ENCODE results near the gene OR6S1. TPM values are rescaled to one million over a fixed set of nuclear protein-coding genes. Genes with fewer than 3 reads are reported as not detected.
A peak's percentile ranks its signal among the peaks of the same experiment; 100 is the strongest.

The OR6S1 gene
- total RNA-seq, 2 experiments from 2014 or later = not detected

DNA sequence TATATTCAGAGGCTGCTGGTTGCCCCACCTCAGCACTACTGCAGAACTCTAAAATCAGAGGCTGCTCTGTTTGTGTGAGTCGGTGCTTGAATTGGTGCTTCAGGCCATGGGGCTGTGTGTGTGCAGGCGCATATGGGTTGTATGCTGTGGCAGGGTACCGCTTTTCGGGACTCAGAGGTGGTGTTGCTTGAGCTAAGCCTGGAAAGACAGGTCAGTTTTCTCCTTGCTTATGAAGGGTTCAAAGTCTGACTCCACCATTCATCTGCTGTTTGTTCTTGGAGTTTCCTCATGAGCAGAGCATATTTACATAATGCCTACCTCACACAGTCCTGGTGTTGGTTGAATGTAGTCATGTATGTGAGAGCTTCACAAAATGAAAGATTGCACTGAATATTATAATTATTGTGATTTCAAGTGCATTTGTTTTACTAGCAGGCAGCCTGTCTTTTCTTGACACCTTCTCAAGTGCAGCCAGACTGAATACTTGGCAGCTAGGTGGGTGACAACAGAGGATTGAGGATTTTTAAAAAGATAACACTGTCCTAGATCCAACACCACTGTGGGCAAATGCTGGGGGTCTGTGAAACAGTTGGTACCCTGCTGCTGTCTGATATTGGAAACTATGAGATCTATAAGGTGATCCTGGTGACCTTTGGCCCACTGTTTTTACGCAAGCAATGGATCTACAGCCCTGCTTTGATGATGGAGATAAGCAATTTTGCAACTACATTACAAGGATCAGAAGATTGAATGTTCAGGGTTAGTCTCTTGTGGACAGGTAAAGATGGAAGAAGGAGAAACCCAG lies 46.1 kb upstream of the OR6S1 start:
- Mint-ChIP-seq H3K4me1 (ENCODE audit: low read depth) (peaks cover 11% of the 10 kb centered on the region), H3K27me3 (no peaks in the 10 kb centered on the region), H3K36me3 (ENCODE audit: low read depth) (peaks cover 4% of the 10 kb centered on the region), H3K9me3 (no peaks in the 10 kb centered on the region), H3K27ac (no peak overlapping the region), H3K4me3 (peak overlapping the region; percentile 40)
- ATAC-seq (ENCODE audit: poor library complexity) (no peak), DNase-seq (no peak)
- Histone ChIP-seq H3K36me3 (ENCODE audit: insufficient read depth, low read length) (no peaks in the 10 kb centered on the region), H3K27me3 (ENCODE audit: control insufficient read depth in 1 of 2, insufficient read depth in 2 of 2, low read length in 2 of 2) (no peaks in the 10 kb centered on the region), H3K27ac (ENCODE audit: low read depth in 1 of 2, low read length in 2 of 2) (no peak overlapping the region), H3K4me3 (ENCODE audit: low read length) (no peak overlapping the region), H3K4me1 (ENCODE audit: insufficient read depth, low read length) (peaks cover 21% of the 10 kb centered on the region), H3K9me3 (ENCODE audit: control insufficient read depth in 1 of 2, insufficient read depth in 1 of 2, low read length in 2 of 2) (no peaks in the 10 kb centered on the region)
- intact Hi-C loops (cut with DNase I, micrococcal nuclease) = loop anchor here in 1 of 2 experiments (5.0 kb wide), 1 partner anchor 275 kb away; the partner anchor contains the start of gene TEP1
- TF ChIP-seq, protein P1, sequence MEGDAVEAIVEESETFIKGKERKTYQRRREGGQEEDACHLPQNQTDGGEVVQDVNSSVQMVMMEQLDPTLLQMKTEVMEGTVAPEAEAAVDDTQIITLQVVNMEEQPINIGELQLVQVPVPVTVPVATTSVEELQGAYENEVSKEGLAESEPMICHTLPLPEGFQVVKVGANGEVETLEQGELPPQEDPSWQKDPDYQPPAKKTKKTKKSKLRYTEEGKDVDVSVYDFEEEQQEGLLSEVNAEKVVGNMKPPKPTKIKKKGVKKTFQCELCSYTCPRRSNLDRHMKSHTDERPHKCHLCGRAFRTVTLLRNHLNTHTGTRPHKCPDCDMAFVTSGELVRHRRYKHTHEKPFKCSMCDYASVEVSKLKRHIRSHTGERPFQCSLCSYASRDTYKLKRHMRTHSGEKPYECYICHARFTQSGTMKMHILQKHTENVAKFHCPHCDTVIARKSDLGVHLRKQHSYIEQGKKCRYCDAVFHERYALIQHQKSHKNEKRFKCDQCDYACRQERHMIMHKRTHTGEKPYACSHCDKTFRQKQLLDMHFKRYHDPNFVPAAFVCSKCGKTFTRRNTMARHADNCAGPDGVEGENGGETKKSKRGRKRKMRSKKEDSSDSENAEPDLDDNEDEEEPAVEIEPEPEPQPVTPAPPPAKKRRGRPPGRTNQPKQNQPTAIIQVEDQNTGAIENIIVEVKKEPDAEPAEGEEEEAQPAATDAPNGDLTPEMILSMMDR (IDR thresholded peaks at IDR 0.05) = no peak
- POLR2A ChIA-PET = no interaction called here
- CTCF ChIA-PET = no interaction called here

GRCh38 chr14:20686386-20687143 lies 45.1 kb upstream of the OR6S1 start:
- Mint-ChIP-seq H3K27me3 (peaks cover 2% of the 10 kb centered on the region), H3K9me3 (no peaks in the 10 kb centered on the region), H3K4me3 (no peak overlapping the region), H3K27ac (peak overlapping the region; percentile 11), H3K4me1 (ENCODE audit: low read depth) (peaks cover 11% of the 10 kb centered on the region), H3K36me3 (ENCODE audit: low read depth) (peaks cover 4% of the 10 kb centered on the region)
- H3K9me3 ChIP-seq (ENCODE audit: control insufficient read depth in 1 of 2, insufficient read depth in 1 of 2, low read length in 2 of 2) = no peaks in the 10 kb centered on the region
- no peak overlapping the region for H3K4me3 ChIP-seq (ENCODE audit: low read length)
- TF ChIP-seq, protein P1 (IDR thresholded peaks at IDR 0.05) = no peak
- DNase-seq = no peak
- CTCF ChIA-PET = interaction anchor here (0.6 kb wide), 1 partner anchor 38 kb away, joined by 3 read pairs; no protein-coding TSS in a partner anchor
- no peaks in the 10 kb centered on the region for H3K36me3 ChIP-seq (ENCODE audit: insufficient read depth, low read length)
- ATAC-seq (ENCODE audit: poor library complexity) = no peak
- intact Hi-C loops (cut with DNase I, micrococcal nuclease) = loop anchor here in 1 of 2 experiments (5.0 kb wide), 1 partner anchor 274 kb away; the partner anchor contains the start of gene TEP1
- H3K27ac ChIP-seq (ENCODE audit: low read depth in 1 of 2, low read length in 2 of 2) = no peak overlapping the region
- POLR2A ChIA-PET = no interaction called here
- peaks cover 31% of the 10 kb centered on the region for H3K4me1 ChIP-seq (ENCODE audit: insufficient read depth, low read length)
- H3K27me3 ChIP-seq (ENCODE audit: control insufficient read depth in 1 of 2, insufficient read depth in 2 of 2, low read length in 2 of 2) = no peaks in the 10 kb centered on the region

DNA sequence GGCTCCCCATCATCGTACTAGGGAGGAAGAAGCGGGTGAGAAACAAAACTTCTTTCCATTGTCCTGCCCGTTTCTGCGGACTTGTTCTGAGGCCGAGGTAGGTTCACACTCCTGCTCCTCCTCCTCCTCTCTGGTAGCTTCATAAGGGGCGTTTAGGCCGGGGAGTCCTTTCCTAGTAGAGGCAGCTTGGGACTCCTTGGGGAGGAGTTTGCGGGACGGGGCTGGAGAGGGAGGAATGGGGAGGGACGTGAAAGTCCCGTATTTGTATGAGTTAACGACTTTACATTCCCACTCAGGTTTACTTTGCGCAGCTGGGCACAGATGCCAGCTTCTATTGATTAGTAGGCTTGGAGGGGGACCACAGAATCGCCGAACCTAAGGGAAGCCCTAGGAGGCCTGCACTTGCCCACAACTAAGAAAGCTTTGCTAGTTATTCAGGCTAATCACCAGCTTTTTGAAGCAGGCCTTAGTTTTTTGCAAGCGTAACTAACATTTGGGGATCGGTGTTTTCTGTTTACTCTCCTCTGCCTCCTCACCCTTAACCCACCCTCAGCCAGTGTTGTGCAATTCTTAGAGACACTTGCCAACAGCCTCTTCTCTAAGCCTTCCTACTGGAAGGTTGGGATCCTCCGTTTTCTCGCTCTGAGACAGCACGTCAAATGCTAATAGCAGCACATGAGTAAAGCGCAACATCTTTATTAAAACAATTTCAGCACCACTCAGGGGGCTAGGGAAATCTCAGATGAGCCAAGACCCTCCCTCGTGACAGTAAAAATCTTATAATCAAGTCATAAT lies 43.4 kb upstream of the OR6S1 start:
- TF ChIP-seq, protein P1 (IDR thresholded peaks at IDR 0.05) = no peak
- Histone ChIP-seq H3K4me1 (ENCODE audit: insufficient read depth, low read length) (peaks cover 48% of the 10 kb centered on the region), H3K4me3 (ENCODE audit: low read length) (peak overlapping the region; percentile 79), H3K9me3 (ENCODE audit: control insufficient read depth in 1 of 2, insufficient read depth in 1 of 2, low read length in 2 of 2) (no peaks in the 10 kb centered on the region), H3K36me3 (ENCODE audit: insufficient read depth, low read length) (no peaks in the 10 kb centered on the region), H3K27me3 (ENCODE audit: control insufficient read depth in 1 of 2, insufficient read depth in 2 of 2, low read length in 2 of 2) (no peaks in the 10 kb centered on the region), H3K27ac (ENCODE audit: low read depth in 1 of 2, low read length in 2 of 2) (peak overlapping the region in 1 of 2 donors; percentile 95)
- no peak overlapping the region for H3K27ac Mint-ChIP-seq
- no peaks in the 10 kb centered on the region for H3K9me3 Mint-ChIP-seq
- H3K36me3 Mint-ChIP-seq (ENCODE audit: low read depth) = peaks cover 4% of the 10 kb centered on the region
- peaks cover 5% of the 10 kb centered on the region for H3K4me1 Mint-ChIP-seq (ENCODE audit: low read depth)
- intact Hi-C loops (cut with DNase I, micrococcal nuclease) = loop anchor here (1.0 to 5.0 kb wide), 6 partner anchors 53 to 343 kb away; partner anchors contain the start of genes OSGEP (in 1 of the 2), PARP2 (in 1 of the 2), PIP4P1 (in 1 of the 2) and TEP1 (in 1 of the 2)
- no peak for ATAC-seq (ENCODE audit: poor library complexity)
- ChIA-PET POLR2A (interaction anchor here (0.7 to 5.1 kb wide), 11 partner anchors 17 to 353 kb away, joined by 3 to 85 read pairs (median 35); partner anchors contain the start of genes APEX1, NDRG2, OSGEP and PARP2), CTCF (interaction anchor here (0.7 to 3.2 kb wide), 6 partner anchors 54 to 357 kb away, joined by 3 to 14 read pairs (median 4); no protein-coding TSS in a partner anchor)
- H3K4me3 Mint-ChIP-seq = no peak overlapping the region
- peaks cover 7% of the 10 kb centered on the region for H3K27me3 Mint-ChIP-seq
- no peak for DNase-seq
